COLO829 (cell line): ENCODE measurements around the gene MRGPRF.
A peak's percentile ranks its signal among the peaks of the same experiment; 100 is the strongest.

ENCODE experiments used
- DNase-seq: peaks from one replicate; pipeline ENCODE4 v3.0.0; 2012; ENCODE audit warnings: low spot score

Gene MRGPRF

GRCh38 chr11:69022260-69022659 is 9.2 kb upstream of the MRGPRF start:
- DNase-seq: no peak

- no peak for DNase-seq
Measured at GRCh38 chr11:69018924-69019323, 5.9 kb upstream of the MRGPRF start.

GRCh38 chr11:69017951-69018350 is 4.9 kb upstream of the MRGPRF start:
- no peak for DNase-seq

DNA sequence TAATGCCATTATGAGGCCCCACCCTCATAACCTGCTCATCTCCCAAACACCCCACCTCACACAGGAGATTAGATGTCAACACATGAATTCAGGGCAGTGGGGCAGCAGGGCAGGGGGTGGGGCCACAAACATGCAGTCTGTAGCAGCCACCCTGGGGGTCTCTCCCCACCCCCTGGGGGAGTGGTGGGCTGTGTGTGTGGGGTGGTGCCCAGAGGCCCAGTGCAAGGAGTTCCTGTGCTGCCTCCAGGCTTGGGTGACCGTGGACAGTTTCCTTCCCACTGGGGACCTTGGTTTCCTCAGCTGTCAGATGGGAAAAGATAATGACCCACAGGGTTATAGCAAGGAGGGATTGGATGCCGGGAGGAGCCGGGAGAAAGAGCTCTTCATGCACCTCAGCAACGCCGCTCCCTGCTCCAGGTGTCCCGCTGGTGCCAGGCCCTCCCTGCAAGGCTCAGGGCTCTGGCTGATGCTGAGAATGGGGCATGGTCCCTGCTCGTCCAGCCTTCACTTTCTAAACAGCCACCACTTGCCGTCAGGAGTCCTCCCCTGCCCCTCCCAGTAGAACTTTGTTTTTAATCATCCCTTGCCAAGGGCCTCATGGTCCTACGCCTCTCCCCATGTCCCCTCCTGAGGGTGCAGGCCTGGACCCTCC is 2.0 kb upstream of the MRGPRF start:
- no peak for DNase-seq

- no peak for DNase-seq
Measured at GRCh38 chr11:69014084-69014851, 1.2 kb upstream of the MRGPRF start.

DNA sequence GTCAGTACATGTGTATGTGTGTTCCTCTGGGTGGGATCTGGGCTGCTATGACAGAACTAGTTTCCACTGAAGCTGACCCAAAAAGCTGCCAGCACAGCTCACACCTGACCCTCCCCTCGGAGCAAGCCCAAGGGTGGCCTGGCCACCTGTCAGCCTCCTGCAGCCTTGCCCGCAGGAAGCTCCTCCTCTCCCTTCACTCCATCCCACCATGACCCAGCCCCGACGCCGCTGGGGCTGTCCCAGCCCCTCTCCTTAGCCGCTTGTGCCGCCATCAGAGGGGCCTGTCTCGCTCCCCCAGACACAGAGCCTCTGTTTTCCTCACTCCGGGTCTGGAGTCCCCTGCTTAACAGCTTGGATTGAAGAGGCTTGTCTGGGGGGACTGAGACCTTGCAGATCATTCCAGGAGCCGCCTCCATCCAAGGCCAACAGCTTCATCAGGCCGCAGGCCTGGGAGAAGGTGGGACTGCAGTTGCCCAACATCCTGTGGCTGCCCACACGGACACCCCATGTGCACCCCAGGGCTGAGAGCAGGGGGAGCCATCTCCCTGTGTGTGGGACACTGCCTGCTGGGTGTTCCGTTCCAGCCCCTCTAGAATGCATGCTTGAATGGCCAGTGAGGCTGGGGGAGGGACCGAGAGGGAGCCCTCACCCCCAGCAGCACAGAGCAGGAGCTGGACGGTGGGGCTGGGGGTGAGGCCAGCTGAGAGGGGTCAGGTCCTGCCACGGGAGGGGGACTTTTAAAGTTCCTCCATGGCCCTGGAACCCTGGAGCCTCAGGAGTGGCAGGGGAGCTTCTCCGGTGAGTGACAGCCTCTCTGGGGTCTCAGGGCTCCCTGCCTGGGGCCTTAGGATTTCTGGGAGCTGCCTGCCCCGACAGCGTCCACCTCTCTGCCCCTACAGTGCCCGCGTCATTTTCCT is 696 bp downstream of the MRGPRF start:
- DNase-seq: no peak

- no peak for DNase-seq
Measured at GRCh38 chr11:69011624-69012091, 1.4 kb downstream of the MRGPRF start.

DNA sequence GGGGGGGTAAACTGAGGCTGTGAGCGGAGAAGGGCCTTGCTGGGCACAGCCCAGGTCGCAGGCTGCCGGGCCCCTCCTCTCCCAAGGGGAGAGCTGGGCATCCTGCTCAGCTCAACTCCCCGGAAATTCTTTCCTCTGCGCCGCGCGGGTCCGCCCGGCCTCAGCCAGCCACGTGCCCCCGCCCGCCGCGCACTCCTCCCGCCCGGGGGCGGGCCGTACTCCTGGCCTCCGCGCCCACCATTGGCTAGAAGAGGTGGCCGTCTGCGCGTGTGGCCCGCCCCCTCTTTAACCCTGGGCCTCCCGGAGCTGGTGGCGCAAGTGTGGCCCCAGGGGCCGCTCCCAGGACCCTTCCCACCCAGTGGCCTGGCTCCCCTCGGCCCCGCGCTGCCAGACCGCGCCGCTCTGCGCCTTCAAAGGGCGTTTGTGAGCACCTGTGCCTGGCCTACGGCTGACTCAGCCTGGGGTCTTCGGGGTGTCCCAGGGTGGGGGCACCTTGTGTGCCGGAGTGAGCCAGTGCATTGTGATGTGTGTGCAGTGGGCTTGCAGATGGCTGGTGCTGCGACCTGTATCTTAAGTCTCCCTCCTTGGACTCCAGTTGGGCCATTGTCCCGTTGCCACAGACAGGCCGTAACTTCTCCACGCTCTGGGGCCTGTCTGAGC is 2.0 kb downstream of the MRGPRF start:
- DNase-seq: peak; percentile 32

- DNase-seq: no peak
Measured at GRCh38 chr11:69010361-69010891, 2.6 kb downstream of the MRGPRF start.

DNA sequence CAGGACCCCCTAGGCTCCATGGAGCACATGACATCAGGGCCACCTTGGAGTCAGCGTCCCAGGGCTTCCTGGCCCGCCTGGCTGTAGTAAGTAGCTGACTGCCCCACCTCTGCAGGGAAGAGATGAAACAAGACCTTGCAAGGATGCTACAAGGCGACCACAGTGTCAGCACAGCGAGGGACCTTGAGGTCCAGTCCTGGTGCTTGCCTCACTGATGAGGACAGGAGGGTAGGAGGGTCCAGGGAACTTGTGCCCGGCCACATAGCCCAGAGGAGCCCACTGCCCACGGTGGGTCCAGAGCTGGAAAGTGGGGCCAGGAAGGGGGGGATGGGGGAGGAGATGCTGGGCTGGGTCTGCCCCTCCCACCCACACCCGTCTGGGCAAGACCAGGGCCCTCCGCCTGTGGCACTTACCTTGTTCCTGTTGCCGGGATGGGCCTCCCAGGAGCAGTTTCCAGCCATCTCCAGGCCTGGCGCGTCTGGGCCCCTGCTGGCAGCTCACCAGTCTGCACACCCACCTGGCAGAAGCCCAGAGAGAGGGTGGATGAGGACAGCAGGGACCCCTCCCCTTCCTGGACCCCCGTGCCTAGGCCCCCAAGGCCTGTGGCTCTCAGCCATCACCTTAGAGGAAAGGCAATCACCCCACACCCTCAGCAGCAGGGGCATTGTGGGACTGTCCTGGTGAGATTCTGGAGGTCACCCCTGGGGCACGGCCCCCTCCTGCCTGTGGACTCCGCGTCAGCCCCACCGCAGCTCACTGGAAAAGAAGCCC is 3.4 kb downstream of the MRGPRF start:
- no peak for DNase-seq

DNA sequence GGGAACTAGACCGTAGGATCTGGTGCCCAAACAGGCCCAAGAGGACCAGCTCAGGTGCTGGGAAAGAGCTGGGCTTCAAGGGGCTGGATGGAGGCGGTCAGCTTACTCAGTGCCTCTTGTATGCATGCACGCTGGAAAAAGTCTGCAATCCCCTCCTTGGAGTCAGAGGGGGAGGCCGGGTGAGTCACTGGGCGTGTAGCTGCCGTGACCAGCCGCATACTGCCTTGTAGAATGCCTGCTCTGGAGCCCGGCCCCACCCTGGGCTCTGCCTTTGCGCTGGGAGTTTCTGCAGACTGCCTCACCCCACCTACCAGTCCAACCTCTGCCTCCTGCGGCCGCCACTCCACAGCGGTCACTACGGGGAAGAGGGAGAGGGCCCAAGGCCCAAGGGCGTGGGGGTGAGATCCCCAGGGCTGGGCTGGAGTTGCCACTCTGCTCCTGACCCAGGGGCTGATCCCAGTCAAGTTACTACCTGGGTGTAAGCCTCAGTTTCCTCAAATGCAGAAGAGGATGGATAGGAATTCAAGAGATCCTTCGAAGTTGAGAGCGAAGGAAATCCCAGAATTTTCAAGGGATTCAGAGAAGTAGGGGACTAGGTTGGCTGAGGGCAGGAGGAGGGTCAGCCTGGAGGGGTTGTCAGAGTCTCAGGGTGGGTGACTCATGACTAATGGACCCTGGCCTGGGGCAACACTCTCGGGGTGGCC is 4.2 kb downstream of the MRGPRF start:
- peak; percentile 69 for DNase-seq

DNA sequence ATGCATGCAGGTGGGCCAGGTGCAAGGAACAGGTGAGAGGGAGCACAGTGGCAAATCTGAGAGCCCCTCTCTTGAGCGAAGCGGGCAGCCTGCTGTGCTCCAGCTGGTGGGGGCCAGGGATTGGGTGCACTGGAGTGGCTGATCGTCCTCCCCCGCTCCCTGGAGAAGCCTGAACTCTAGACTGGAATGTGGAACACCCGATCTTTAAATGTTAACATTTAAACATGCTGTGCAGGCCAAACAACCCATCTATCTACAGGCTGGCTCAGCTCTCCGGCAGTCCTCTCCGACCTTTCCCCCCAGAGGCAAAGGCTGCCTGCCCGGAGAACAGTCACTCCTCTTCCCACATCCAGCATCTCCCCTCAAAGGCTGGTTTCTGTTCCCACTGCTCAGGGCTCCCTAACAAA is 5.1 kb downstream of the MRGPRF start:
- no peak for DNase-seq

- DNase-seq: no peak
Measured at GRCh38 chr11:69006816-69007215, 6.2 kb downstream of the MRGPRF start.

GRCh38 chr11:69005631-69006368 is 7.2 kb downstream of the MRGPRF start:
- no peak for DNase-seq

DNA sequence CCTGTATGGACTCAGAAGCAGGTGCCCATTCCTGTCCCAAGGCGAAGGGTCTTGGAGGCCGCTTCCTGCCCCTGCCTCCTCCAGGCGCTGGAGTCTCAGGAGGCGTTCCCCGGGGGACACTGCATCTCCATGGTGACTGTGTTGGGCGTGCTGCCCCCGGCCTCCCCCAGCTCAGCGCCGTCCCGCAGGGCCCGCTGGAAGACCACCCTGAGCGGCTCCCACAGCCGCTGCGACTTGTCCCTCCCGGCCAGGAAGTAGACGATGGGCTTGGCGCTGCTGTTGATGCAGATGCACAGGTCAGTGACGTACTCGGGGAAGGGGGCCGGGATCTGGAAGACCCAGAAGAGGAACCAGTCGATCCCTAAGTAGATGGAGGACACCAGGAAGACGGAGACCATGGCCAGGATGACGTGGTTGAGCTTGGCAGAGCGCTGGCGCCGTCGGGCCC is 7.8 kb downstream of the MRGPRF start:
- no peak for DNase-seq

- no peak for DNase-seq
Measured at GRCh38 chr11:69004411-69005182, 8.4 kb downstream of the MRGPRF start.

DNA sequence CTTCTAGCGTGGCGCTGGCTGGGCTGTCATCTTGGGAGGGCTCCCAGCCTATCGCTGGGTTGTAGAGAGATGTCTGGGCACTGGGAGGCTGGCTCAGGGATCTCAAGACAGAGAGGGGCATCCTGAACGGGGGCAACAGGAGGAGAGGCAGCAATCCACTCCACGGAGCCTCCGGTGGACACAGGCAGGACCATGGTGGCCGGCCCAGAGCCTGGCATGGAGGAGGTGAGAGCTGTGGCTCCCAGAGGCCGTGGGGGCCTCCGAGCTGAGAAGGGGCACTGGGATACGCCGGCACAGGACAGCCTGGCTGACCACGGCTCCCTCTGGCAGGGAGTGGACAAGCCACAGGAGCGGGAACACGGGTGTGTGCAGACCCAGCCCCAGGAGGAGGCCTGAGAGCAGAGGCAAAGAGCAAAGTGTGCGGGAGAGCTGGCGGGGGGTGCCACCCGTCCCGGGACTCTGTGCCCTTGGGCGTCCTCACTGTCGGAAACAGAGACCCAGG is 9.1 kb downstream of the MRGPRF start:
- DNase-seq: no peak

GRCh38 chr11:69003301-69003865 is 9.7 kb downstream of the MRGPRF start:
- no peak for DNase-seq
